GM18861 (cell line): ENCODE data around the gene ABCB10.
"Not testable (repeated sequence)": the region's sequence is repeated elsewhere in the genome, so short reads cannot be mapped to it uniquely, and the experiment has no call there.

Experiments used
- ATAC-seq: cut with Tn5 transposase; IDR thresholded peaks from one replicate; pipeline ENCODE4 v1.9.1; 2021; ENCODE audit not compliant: unreplicated experiment

The ABCB10 gene

GRCh38 chr1:229478852-229479251 lies 79.7 kb downstream of the ABCB10 start:
- peak; percentile 64 for ATAC-seq

DNA sequence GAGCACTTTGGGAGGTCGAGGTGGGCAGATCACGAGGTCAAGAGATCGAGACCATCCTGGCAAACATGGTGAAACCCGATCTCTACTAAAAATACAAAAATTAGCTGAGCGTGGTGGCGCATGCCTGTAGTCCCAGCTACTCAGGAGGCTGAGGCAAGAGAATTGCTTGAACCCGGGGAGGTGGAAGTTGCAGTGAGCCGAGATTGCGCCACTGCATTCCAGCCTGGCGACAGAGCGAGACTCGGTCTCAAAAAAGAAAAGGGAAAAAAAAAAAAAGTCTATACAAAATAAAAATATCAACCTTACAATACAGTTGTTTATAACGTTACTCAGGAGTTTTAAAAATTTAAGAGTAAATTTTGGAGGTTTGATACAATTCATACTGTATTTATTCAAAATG lies 82.6 kb downstream of the ABCB10 start:
- not testable (repeated sequence) for ATAC-seq

DNA sequence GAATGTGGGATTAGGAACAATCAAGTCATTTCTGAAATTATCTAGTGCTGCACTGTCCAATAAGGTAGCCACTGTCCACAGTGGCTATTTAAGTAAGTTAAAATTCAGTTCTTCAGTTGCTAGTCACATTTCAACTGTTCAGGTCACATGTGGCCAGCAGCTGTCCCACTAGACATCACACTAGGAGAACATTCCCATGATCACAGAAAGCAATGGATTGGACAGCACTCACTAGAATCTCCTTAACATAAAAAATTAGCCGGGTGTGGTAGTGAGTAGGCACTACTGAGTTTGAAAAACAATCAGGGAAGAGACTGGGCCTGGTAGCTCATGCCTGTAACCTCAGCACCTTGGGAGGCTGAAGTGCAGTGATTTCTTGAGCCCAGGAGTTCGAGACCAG lies 84.0 kb downstream of the ABCB10 start:
- ATAC-seq = no peak

GRCh38 chr1:229471175-229471574 lies 87.3 kb downstream of the ABCB10 start:
- ATAC-seq = no peak

DNA sequence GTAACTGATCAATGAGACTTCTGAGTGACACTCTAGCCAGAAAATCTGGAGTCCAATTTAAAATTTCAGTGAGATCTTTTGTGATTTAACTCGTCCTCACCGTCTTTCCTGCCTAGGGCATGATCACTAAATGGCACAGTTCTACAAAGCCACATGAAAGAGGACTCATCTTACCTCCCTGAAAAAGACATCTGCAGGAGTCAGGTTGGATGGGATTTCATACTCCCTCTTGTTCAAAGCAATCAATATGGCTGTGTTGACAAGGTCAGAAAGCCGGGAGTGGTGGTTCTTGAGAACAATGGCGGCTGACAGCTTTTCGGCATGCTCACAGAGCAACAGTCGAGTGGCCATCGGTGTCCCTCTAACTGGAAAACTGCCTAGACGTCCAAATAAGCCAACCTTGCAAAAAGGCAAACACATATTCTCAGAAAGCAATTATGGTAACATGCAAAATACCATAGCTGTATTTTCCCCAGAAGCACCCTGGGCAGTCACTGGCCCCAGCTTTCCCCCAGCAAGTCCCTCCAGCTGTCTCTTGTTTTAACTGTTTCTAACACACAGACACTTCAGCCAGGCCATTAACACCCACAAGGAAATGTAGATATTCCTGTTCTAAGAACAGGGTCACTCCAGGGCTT lies 88.0 kb downstream of the ABCB10 start:
- no peak for ATAC-seq

- no peak for ATAC-seq
Measured at GRCh38 chr1:229466887-229467286, 91.6 kb downstream of the ABCB10 start.
